Measurements from ENCODE around the gene ASB10.

ASB10 gene

GRCh38 chr7:151206914-151207313 is 19.9 kb upstream of the ASB10 start:
- Histone ChIP-seq H3K27ac (replicated peaks; ENCODE audit: low read length) (no peak overlapping the region), H3K79me1 (ENCODE audit: low read depth, low read length) (no peaks in the 10 kb centered on the region)

DNA sequence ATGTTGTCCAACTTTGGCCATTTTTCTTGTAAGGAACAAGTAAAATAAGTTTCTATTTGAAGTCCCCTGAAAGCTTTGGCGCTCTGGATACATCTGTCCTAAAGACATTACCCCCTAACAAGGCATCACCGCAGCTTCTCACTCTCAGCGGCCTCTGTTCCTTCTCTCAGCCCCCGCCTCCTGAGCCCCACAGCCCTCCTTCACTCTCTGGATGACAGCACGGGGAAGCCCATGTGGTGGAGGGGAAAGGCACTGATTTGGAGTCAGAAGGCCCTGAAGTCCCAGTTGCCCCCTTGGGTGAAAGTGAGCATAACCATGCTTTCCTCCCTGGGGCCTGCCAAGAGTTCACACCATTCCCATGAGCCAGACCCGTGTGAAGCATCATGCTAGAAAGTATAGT is 18.7 kb upstream of the ASB10 start:
- H2BK5ac ChIP-seq (ENCODE audit: low read length), result no peak overlapping the region
- WGBS, 2 donors (ENCODE audit: extremely low coverage in 2 of 2, insufficient read length in 2 of 2, insufficient replicate concordance in 1 of 2), result no CpG with 5 or more reads among the region's 6 CpGs
- H3K27me3 ChIP-seq (ENCODE audit: control insufficient read depth in 3 of 3, insufficient read depth in 3 of 3, low read depth in 1 of 3, low read length in 3 of 3), result peaks cover 0 to 59% (median 2%) of the 10 kb centered on the region in 3 experiments
- H3K9ac ChIP-seq (ENCODE audit: low read depth, low read length, poor library complexity), result no peak overlapping the region
- no peak overlapping the region for H4K8ac ChIP-seq (ENCODE audit: low read depth, low read length)
- no peak overlapping the region for H2AFZ ChIP-seq (ENCODE audit: low read length)
- H3K9me3 ChIP-seq (replicated peaks in 1 of 2; ENCODE audit: control insufficient read depth in 2 of 2, insufficient read depth in 1 of 2, low read depth in 1 of 2, low read length in 2 of 2), result no peaks in the 10 kb centered on the region
- H3K18ac ChIP-seq (ENCODE audit: low read length), result no peak overlapping the region
- no peak for DNase-seq (ENCODE audit: low spot score)
- H3K4me3 ChIP-seq (ENCODE audit: low read length in 2 of 2), result no peak overlapping the region
- no peaks in the 10 kb centered on the region for H3K36me3 ChIP-seq (replicated peaks in 1 of 2; ENCODE audit: control insufficient read depth in 2 of 2, insufficient read depth in 2 of 2, low read length in 2 of 2)
- no peak overlapping the region for H2BK12ac ChIP-seq (ENCODE audit: low read length)
- H4K91ac ChIP-seq (ENCODE audit: low read depth, low read length, poor library complexity), result no peak overlapping the region
- no peak overlapping the region for H3K27ac ChIP-seq (replicated peaks; ENCODE audit: low read length)
- H2AK5ac ChIP-seq (ENCODE audit: low read depth, low read length), result no peak overlapping the region
- H3K4me2 ChIP-seq (ENCODE audit: insufficient read depth, low read length, poor library complexity, severe bottlenecking), result no peak overlapping the region
- no peak overlapping the region for H2BK120ac ChIP-seq (ENCODE audit: low read depth, low read length)
- no peaks in the 10 kb centered on the region for H3K79me1 ChIP-seq (ENCODE audit: low read depth, low read length)
- H3K4me1 ChIP-seq (ENCODE audit: control insufficient read depth in 2 of 2, insufficient read depth in 1 of 2, low read depth in 1 of 2, low read length in 2 of 2), result peaks cover 0 to 6% of the 10 kb centered on the region in 2 donors
- H3K14ac ChIP-seq (ENCODE audit: low read length), result no peak overlapping the region
- H3K4ac ChIP-seq (ENCODE audit: low read length), result no peak overlapping the region
- H2BK15ac ChIP-seq (ENCODE audit: low read length), result peak overlapping the region; percentile 79
- no peak overlapping the region for H3K23ac ChIP-seq (ENCODE audit: low read depth, low read length, poor library complexity)

More at GRCh38 chr7:151206914-151207313, 19.9 kb upstream of the ASB10 start:
- no peaks in the 10 kb centered on the region for H3K9me3 ChIP-seq (replicated peaks in 1 of 2; ENCODE audit: control insufficient read depth in 2 of 2, insufficient read depth in 1 of 2, low read depth in 1 of 2, low read length in 2 of 2)
- H3K4ac ChIP-seq (ENCODE audit: low read length), result no peak overlapping the region
- no peak overlapping the region for H2BK15ac ChIP-seq (ENCODE audit: low read length)
- H3K4me3 ChIP-seq (ENCODE audit: low read length in 2 of 2), result no peak overlapping the region
- H3K14ac ChIP-seq (ENCODE audit: low read length), result no peak overlapping the region
- no peak overlapping the region for H3K18ac ChIP-seq (ENCODE audit: low read length)
- H2BK5ac ChIP-seq (ENCODE audit: low read length), result no peak overlapping the region
- H3K27me3 ChIP-seq (ENCODE audit: control insufficient read depth in 3 of 3, insufficient read depth in 3 of 3, low read depth in 1 of 3, low read length in 3 of 3), result peaks cover 0 to 47% (median 2%) of the 10 kb centered on the region in 3 experiments
- no CpG with 5 or more reads among the region's 9 CpGs for WGBS, 2 donors (ENCODE audit: extremely low coverage in 2 of 2, insufficient read length in 2 of 2, insufficient replicate concordance in 1 of 2)
- H4K8ac ChIP-seq (ENCODE audit: low read depth, low read length), result no peak overlapping the region
- no peak overlapping the region for H2BK12ac ChIP-seq (ENCODE audit: low read length)
- H3K36me3 ChIP-seq (replicated peaks in 1 of 2; ENCODE audit: control insufficient read depth in 2 of 2, insufficient read depth in 2 of 2, low read length in 2 of 2), result peaks cover 0 to 5% of the 10 kb centered on the region in 2 donors
- peaks cover 0 to 8% of the 10 kb centered on the region in 2 donors for H3K4me1 ChIP-seq (ENCODE audit: control insufficient read depth in 2 of 2, insufficient read depth in 1 of 2, low read depth in 1 of 2, low read length in 2 of 2)
- DNase-seq (ENCODE audit: low spot score), result no peak
- no peak overlapping the region for H3K9ac ChIP-seq (ENCODE audit: low read depth, low read length, poor library complexity)
- no peak overlapping the region for H3K4me2 ChIP-seq (ENCODE audit: insufficient read depth, low read length, poor library complexity, severe bottlenecking)
- H2BK120ac ChIP-seq (ENCODE audit: low read depth, low read length), result no peak overlapping the region
- no peak overlapping the region for H3K23ac ChIP-seq (ENCODE audit: low read depth, low read length, poor library complexity)
- no peak overlapping the region for H2AK5ac ChIP-seq (ENCODE audit: low read depth, low read length)
- H2AFZ ChIP-seq (ENCODE audit: low read length), result no peak overlapping the region
- H4K91ac ChIP-seq (ENCODE audit: low read depth, low read length, poor library complexity), result no peak overlapping the region

- Histone ChIP-seq H3K9ac (ENCODE audit: low read depth, low read length, poor library complexity) (peak overlapping the region; percentile 56), H2AFZ (ENCODE audit: low read length) (no peak overlapping the region), H3K18ac (ENCODE audit: low read length) (peak overlapping the region; percentile 49), H2BK12ac (ENCODE audit: low read length) (no peak overlapping the region), H2BK120ac (ENCODE audit: low read depth, low read length) (no peak overlapping the region), H2BK15ac (ENCODE audit: low read length) (peak overlapping the region; percentile 79), H3K79me1 (ENCODE audit: low read depth, low read length) (no peaks in the 10 kb centered on the region), H3K4me2 (ENCODE audit: insufficient read depth, low read length, poor library complexity, severe bottlenecking) (no peak overlapping the region), H3K27me3 (ENCODE audit: control insufficient read depth in 3 of 3, insufficient read depth in 3 of 3, low read depth in 1 of 3, low read length in 3 of 3) (peaks cover 0 to 69% (median 2%) of the 10 kb centered on the region in 3 experiments), H2AK5ac (ENCODE audit: low read depth, low read length) (peak overlapping the region; percentile 68), H3K4ac (ENCODE audit: low read length) (no peak overlapping the region), H4K91ac (ENCODE audit: low read depth, low read length, poor library complexity) (peak overlapping the region; percentile 89), H3K9me3 (replicated peaks in 1 of 2; ENCODE audit: control insufficient read depth in 2 of 2, insufficient read depth in 1 of 2, low read depth in 1 of 2, low read length in 2 of 2) (no peaks in the 10 kb centered on the region), H3K4me1 (ENCODE audit: control insufficient read depth in 2 of 2, insufficient read depth in 1 of 2, low read depth in 1 of 2, low read length in 2 of 2) (peaks cover 2 to 7% of the 10 kb centered on the region in 2 donors), H3K23ac (ENCODE audit: low read depth, low read length, poor library complexity) (no peak overlapping the region), H3K4me3 (ENCODE audit: low read length in 2 of 2) (no peak overlapping the region), H3K14ac (ENCODE audit: low read length) (peak overlapping the region; percentile 27), H4K8ac (ENCODE audit: low read depth, low read length) (peak overlapping the region; percentile 76), H3K27ac (replicated peaks; ENCODE audit: low read length) (no peak overlapping the region), H3K36me3 (replicated peaks in 1 of 2; ENCODE audit: control insufficient read depth in 2 of 2, insufficient read depth in 2 of 2, low read length in 2 of 2) (no peaks in the 10 kb centered on the region), H2BK5ac (ENCODE audit: low read length) (peak overlapping the region; percentile 67)
- no CpG with 5 or more reads among the region's 48 CpGs for WGBS, 2 donors (ENCODE audit: extremely low coverage in 2 of 2, insufficient read length in 2 of 2, insufficient replicate concordance in 1 of 2)
- DNase-seq (ENCODE audit: low spot score), result no peak
These were observed 17.5 kb upstream of the ASB10 start for GRCh38 chr7:151204383-151205032.

- WGBS, 2 donors (ENCODE audit: extremely low coverage in 2 of 2, insufficient read length in 2 of 2, insufficient replicate concordance in 1 of 2), result no CpG with 5 or more reads among the region's 9 CpGs
- no peaks in the 10 kb centered on the region for H3K36me3 ChIP-seq (replicated peaks in 1 of 2; ENCODE audit: control insufficient read depth in 2 of 2, insufficient read depth in 2 of 2, low read length in 2 of 2)
These were observed 15.8 kb upstream of the ASB10 start for GRCh38 chr7:151202836-151203235.

More at GRCh38 chr7:151202836-151203235, 15.8 kb upstream of the ASB10 start:
- Histone ChIP-seq H3K4me3 (ENCODE audit: low read length in 2 of 2) (no peak overlapping the region), H3K4ac (ENCODE audit: low read length) (no peak overlapping the region), H2BK120ac (ENCODE audit: low read depth, low read length) (no peak overlapping the region), H2AFZ (ENCODE audit: low read length) (no peak overlapping the region), H4K91ac (ENCODE audit: low read depth, low read length, poor library complexity) (no peak overlapping the region), H2BK5ac (ENCODE audit: low read length) (no peak overlapping the region), H3K27me3 (ENCODE audit: control insufficient read depth in 3 of 3, insufficient read depth in 3 of 3, low read depth in 1 of 3, low read length in 3 of 3) (peaks cover 0 to 81% (median 0%) of the 10 kb centered on the region in 3 experiments), H3K4me2 (ENCODE audit: insufficient read depth, low read length, poor library complexity, severe bottlenecking) (no peak overlapping the region), H3K23ac (ENCODE audit: low read depth, low read length, poor library complexity) (no peak overlapping the region), H3K9ac (ENCODE audit: low read depth, low read length, poor library complexity) (no peak overlapping the region), H3K18ac (ENCODE audit: low read length) (no peak overlapping the region), H2AK5ac (ENCODE audit: low read depth, low read length) (peak overlapping the region; percentile 88), H3K79me1 (ENCODE audit: low read depth, low read length) (no peaks in the 10 kb centered on the region), H3K4me1 (ENCODE audit: control insufficient read depth in 2 of 2, insufficient read depth in 1 of 2, low read depth in 1 of 2, low read length in 2 of 2) (peaks cover 2 to 11% of the 10 kb centered on the region in 2 donors), H3K27ac (replicated peaks; ENCODE audit: low read length) (no peak overlapping the region), H3K9me3 (replicated peaks in 1 of 2; ENCODE audit: control insufficient read depth in 2 of 2, insufficient read depth in 1 of 2, low read depth in 1 of 2, low read length in 2 of 2) (no peaks in the 10 kb centered on the region), H4K8ac (ENCODE audit: low read depth, low read length) (no peak overlapping the region), H3K14ac (ENCODE audit: low read length) (peak overlapping the region; percentile 60), H2BK15ac (ENCODE audit: low read length) (peak overlapping the region; percentile 46), H2BK12ac (ENCODE audit: low read length) (no peak overlapping the region)
- no peak for DNase-seq (ENCODE audit: low spot score)
